ENCODE measurements around the gene ARHGEF17. TPM values are rescaled to one million over a fixed set of nuclear protein-coding genes. Genes with fewer than 3 reads are reported as not detected.

ARHGEF17 gene
- polyA plus RNA-seq, 1 donor (not counting 4 experiments of a cell fraction or from before 2014, with no cell fraction given) = 5.1 TPM

DNA sequence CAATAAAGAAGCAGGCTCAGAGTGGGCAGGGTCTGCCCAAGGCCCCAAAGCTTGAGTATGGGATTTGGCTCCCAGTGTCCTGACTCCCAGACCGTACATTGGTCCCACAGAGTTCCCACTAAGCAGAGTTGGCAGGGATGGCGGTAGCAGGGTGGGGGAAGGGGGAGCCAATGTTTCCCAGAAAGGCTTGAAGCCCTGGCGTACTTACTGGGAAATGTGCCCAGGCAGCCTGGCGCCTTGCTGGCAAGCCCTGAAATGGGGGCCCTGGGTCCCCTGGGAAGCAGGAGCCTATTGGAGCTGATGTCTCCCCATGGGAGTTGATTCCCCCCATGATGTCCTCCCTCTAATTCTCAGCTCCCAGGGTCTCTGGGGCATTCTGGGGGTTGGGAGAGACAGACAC lies 9.3 kb downstream of the ARHGEF17 start:
- H3K27ac ChIP-seq (ENCODE audit: control insufficient read depth, insufficient read depth, low read length) = no peak overlapping the region
- H3K27me3 ChIP-seq (ENCODE audit: control insufficient read depth, extremely low read depth, insufficient read depth, low read length) = no peaks in the 10 kb centered on the region
- TF ChIP-seq, protein P1, sequence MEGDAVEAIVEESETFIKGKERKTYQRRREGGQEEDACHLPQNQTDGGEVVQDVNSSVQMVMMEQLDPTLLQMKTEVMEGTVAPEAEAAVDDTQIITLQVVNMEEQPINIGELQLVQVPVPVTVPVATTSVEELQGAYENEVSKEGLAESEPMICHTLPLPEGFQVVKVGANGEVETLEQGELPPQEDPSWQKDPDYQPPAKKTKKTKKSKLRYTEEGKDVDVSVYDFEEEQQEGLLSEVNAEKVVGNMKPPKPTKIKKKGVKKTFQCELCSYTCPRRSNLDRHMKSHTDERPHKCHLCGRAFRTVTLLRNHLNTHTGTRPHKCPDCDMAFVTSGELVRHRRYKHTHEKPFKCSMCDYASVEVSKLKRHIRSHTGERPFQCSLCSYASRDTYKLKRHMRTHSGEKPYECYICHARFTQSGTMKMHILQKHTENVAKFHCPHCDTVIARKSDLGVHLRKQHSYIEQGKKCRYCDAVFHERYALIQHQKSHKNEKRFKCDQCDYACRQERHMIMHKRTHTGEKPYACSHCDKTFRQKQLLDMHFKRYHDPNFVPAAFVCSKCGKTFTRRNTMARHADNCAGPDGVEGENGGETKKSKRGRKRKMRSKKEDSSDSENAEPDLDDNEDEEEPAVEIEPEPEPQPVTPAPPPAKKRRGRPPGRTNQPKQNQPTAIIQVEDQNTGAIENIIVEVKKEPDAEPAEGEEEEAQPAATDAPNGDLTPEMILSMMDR (optimal IDR thresholded peaks at IDR 0.05 in 1 of 3, IDR thresholded peaks at IDR 0.05 in 1 of 3, conservative IDR thresholded peaks at IDR 0.05 in 1 of 3; ENCODE audit: extremely low read depth in 1 of 3, insufficient read depth in 2 of 3, low read length in 3 of 3) = no peak
- TF ChIP-seq EZH2 (IDR thresholded peaks at IDR 0.05; ENCODE audit: low read length) = no peak
- H3K4me3 ChIP-seq (ENCODE audit: control insufficient read depth in 2 of 3, extremely low read depth in 1 of 3, insufficient read depth in 2 of 3, low read depth in 1 of 3, low read length in 3 of 3) = no peak overlapping the region
- no peaks in the 10 kb centered on the region for H4K20me1 ChIP-seq (ENCODE audit: control insufficient read depth, extremely low read depth, insufficient read depth, low read length)
- H3K36me3 ChIP-seq (ENCODE audit: control insufficient read depth in 2 of 2, extremely low read depth in 1 of 2, insufficient read depth in 2 of 2, low read length in 2 of 2) = peaks cover 0 to 3% of the 10 kb centered on the region in 2 experiments
- no peak for FAIRE-seq
- H3K9me3 ChIP-seq (ENCODE audit: control insufficient read depth, low read depth, low read length) = no peaks in the 10 kb centered on the region
- no peak for DNase-seq (ENCODE audit: low read depth, low spot score)
- no peak overlapping the region for H3K9ac ChIP-seq (ENCODE audit: control insufficient read depth, extremely low read depth, insufficient read depth, low read length)
- peaks cover 8% of the 10 kb centered on the region for H3K4me1 ChIP-seq (ENCODE audit: control insufficient read depth, extremely low read depth, insufficient read depth, low read length)
- H3K9me1 ChIP-seq (ENCODE audit: control insufficient read depth, extremely low read depth, insufficient read depth, low read length) = no peaks in the 10 kb centered on the region
- no peak overlapping the region for H3K4me2 ChIP-seq (ENCODE audit: control insufficient read depth, extremely low read depth, insufficient read depth, low read depth, low read length)
- no peaks in the 10 kb centered on the region for H3K79me2 ChIP-seq (ENCODE audit: control insufficient read depth, insufficient read depth, low read length)
- H2AFZ ChIP-seq (ENCODE audit: control insufficient read depth, low read length) = no peak overlapping the region
- dilution Hi-C loops (cut with MboI; ENCODE audit: extremely low pct_ligation_motif_present, low sequenced_read_pairs) = no loop called here

DNA sequence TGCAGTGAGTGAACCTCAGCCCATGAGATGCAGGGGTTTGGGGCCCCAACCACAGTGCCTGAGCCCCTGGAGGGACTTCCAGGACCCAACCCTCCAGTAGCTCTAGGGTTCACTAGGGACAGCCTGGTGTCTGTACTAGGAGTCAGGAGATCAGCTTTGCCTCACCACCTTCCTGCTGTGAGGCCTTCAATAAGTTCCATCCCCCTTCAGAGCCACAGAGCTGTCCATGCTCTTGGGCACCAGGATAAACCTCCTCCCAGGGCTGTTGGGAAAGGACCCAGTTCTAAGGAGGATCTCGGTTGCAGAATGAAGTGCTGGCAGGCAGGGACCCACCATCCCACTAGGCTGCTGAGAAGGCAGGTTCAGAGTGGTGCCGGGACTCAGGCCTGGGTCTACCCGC lies 9.7 kb downstream of the ARHGEF17 start:
- FAIRE-seq = no peak
- no peaks in the 10 kb centered on the region for H3K79me2 ChIP-seq (ENCODE audit: control insufficient read depth, insufficient read depth, low read length)
- TF ChIP-seq EZH2 (IDR thresholded peaks at IDR 0.05; ENCODE audit: low read length) = no peak
- TF ChIP-seq, protein P1 (optimal IDR thresholded peaks at IDR 0.05 in 1 of 3, IDR thresholded peaks at IDR 0.05 in 1 of 3, conservative IDR thresholded peaks at IDR 0.05 in 1 of 3; ENCODE audit: extremely low read depth in 1 of 3, insufficient read depth in 2 of 3, low read length in 3 of 3) = no peak
- H3K4me1 ChIP-seq (ENCODE audit: control insufficient read depth, extremely low read depth, insufficient read depth, low read length) = peaks cover 8% of the 10 kb centered on the region
- dilution Hi-C loops (cut with MboI; ENCODE audit: extremely low pct_ligation_motif_present, low sequenced_read_pairs) = no loop called here
- peaks cover 0 to 3% of the 10 kb centered on the region in 2 experiments for H3K36me3 ChIP-seq (ENCODE audit: control insufficient read depth in 2 of 2, extremely low read depth in 1 of 2, insufficient read depth in 2 of 2, low read length in 2 of 2)
- no peak overlapping the region for H3K4me2 ChIP-seq (ENCODE audit: control insufficient read depth, extremely low read depth, insufficient read depth, low read depth, low read length)
- H3K27me3 ChIP-seq (ENCODE audit: control insufficient read depth, extremely low read depth, insufficient read depth, low read length) = no peaks in the 10 kb centered on the region
- no peaks in the 10 kb centered on the region for H3K9me1 ChIP-seq (ENCODE audit: control insufficient read depth, extremely low read depth, insufficient read depth, low read length)
- H3K27ac ChIP-seq (ENCODE audit: control insufficient read depth, insufficient read depth, low read length) = no peak overlapping the region
- H4K20me1 ChIP-seq (ENCODE audit: control insufficient read depth, extremely low read depth, insufficient read depth, low read length) = no peaks in the 10 kb centered on the region
- no peak overlapping the region for H2AFZ ChIP-seq (ENCODE audit: control insufficient read depth, low read length)
- H3K9ac ChIP-seq (ENCODE audit: control insufficient read depth, extremely low read depth, insufficient read depth, low read length) = no peak overlapping the region
- DNase-seq (ENCODE audit: low read depth, low spot score) = no peak
- no peaks in the 10 kb centered on the region for H3K9me3 ChIP-seq (ENCODE audit: control insufficient read depth, low read depth, low read length)
- no peak overlapping the region for H3K4me3 ChIP-seq (ENCODE audit: control insufficient read depth in 2 of 3, extremely low read depth in 1 of 3, insufficient read depth in 2 of 3, low read depth in 1 of 3, low read length in 3 of 3)

Data from keratinocyte (primary cell).